ENCODE measurements around the gene APOL5. TPM values are rescaled to one million over a fixed set of nuclear protein-coding genes. Genes with fewer than 3 reads are reported as not detected.

Gene APOL5
- total RNA-seq, 1 experiment from 2014 or later, result not detected

DNA sequence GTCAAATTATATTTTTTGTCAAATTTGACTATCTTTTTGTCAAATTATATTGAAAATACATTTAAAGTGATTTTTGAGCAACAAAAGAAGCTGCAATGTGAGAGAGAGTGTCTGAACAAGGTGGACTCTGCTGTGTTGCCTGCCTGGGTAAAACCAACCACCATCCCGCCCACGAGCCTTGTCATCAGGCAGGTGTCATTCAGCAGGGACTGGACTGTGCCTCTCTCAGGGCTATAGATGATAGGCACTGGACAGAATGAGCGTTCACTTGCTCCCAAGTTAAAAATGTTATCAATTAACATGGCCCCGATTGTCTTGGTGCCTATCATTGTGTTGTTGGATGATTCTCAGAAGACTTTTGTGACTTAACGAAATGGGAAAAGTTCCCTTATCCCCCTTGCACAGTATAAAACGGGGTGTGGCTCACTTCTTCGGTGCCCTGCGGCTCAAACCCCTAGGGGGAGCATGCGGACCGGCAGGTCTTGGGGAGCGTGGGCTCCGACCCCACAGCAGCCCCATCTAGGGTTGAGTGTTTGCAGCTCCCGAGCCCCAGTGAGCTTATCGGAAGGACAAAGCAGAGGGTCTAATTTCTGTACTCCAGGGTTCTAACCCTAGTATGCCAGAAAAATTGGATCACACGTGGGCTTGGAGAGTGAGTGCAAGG, 1.7 kb downstream of the APOL5 start:
- Mint-ChIP-seq H3K27ac (no peak overlapping the region), H3K36me3 (no peaks in the 10 kb centered on the region), H3K4me3 (no peak overlapping the region), H3K27me3 (ENCODE audit: low read depth) (no peaks in the 10 kb centered on the region), H3K9me3 (0 out of 2 replicates have a peak, but pooled peaks cover 3% of the 10 kb centered on the region), H3K4me1 (no peaks in the 10 kb centered on the region)
- DNase-seq (ENCODE audit: low spot score) (peak; percentile 50), ATAC-seq (peak; percentile 91)
- CTCF ChIA-PET, result interaction anchor here (0.7 to 1.0 kb wide), 6 partner anchors 14 to 346 kb away, joined by 3 read pairs; no protein-coding TSS in a partner anchor
- TF ChIP-seq ZNF232 (CRISPR knock-in tag; IDR thresholded peaks at IDR 0.05), result no peak
- TF ChIP-seq ZNF416 (CRISPR knock-in tag; IDR thresholded peaks at IDR 0.05), result no peak
- POLR2A ChIA-PET, result no interaction called here

DNA sequence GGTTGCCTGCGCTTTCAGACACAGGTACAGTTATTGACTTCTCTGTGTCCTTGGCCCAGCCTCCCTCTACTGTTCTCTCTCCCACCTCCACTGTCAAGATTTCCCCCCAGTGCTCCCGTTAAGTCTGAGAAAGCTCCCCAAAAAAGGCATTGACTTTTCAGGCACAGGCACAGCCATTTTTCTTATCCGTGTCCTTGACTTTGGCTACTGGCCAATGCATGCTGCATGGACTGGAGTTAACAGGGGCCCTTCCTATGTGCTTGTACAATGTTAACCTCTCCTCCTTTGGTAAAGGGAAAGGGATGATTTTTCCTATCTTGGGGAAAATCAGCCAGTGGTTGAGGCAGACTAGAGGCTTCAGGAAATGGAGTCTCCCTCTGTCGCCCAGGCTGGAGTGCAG, 4.3 kb downstream of the APOL5 start:
- Mint-ChIP-seq H3K36me3 (no peaks in the 10 kb centered on the region), H3K4me3 (no peak overlapping the region), H3K27ac (no peak overlapping the region), H3K9me3 (0 out of 2 replicates have a peak, but pooled peaks cover 3% of the 10 kb centered on the region), H3K27me3 (ENCODE audit: low read depth) (no peaks in the 10 kb centered on the region), H3K4me1 (no peaks in the 10 kb centered on the region)
- ChIA-PET CTCF (no interaction called here), POLR2A (no interaction called here)
- ATAC-seq (no peak), DNase-seq (ENCODE audit: low spot score) (no peak)
- no peak for TF ChIP-seq RORB (CRISPR knock-in tag; IDR thresholded peaks at IDR 0.05)
- no peak for TF ChIP-seq RELA (CRISPR knock-in tag; IDR thresholded peaks at IDR 0.05; ENCODE audit: borderline replicate concordance)
- TF ChIP-seq, protein P1, sequence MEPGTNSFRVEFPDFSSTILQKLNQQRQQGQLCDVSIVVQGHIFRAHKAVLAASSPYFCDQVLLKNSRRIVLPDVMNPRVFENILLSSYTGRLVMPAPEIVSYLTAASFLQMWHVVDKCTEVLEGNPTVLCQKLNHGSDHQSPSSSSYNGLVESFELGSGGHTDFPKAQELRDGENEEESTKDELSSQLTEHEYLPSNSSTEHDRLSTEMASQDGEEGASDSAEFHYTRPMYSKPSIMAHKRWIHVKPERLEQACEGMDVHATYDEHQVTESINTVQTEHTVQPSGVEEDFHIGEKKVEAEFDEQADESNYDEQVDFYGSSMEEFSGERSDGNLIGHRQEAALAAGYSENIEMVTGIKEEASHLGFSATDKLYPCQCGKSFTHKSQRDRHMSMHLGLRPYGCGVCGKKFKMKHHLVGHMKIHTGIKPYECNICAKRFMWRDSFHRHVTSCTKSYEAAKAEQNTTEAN (CRISPR knock-in tag; IDR thresholded peaks at IDR 0.05), result no peak
- TF ChIP-seq AR (CRISPR knock-in tag; IDR thresholded peaks at IDR 0.05), result no peak
- no peak for TF ChIP-seq CREM (CRISPR knock-in tag; IDR thresholded peaks at IDR 0.05)

DNA sequence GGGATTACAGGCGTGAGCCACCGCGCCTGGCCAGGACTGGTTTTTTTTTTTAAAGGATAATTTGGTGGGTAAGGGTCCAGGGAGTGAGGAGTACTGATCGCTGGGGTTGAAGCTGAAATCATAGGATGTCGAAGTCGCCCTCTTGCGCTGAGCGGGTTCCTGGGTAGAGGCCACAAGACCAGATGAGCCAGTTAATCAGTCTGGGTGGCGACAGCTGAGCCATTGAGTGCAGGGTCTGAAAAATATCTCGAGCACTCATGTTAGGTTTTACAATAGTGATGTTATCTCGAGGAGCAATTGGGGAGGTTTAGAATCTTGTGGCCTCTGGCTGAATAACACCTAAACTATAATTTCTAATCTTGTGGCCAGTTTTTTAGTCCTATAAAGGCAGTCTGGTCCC, 7.8 kb downstream of the APOL5 start:
- H3K4me1 Mint-ChIP-seq, result 0 out of 2 replicates have a peak, but pooled peaks cover 4% of the 10 kb centered on the region
- ChIA-PET POLR2A (no interaction called here), CTCF (no interaction called here)
- no peaks in the 10 kb centered on the region for H3K9me3 Mint-ChIP-seq
- ATAC-seq (no peak), DNase-seq (ENCODE audit: low spot score) (no peak)
- H3K27ac Mint-ChIP-seq, result no peak overlapping the region
- TF ChIP-seq ELF4 (CRISPR knock-in tag; IDR thresholded peaks at IDR 0.05; ENCODE audit: low read depth) (no peak), ETV6 (CRISPR knock-in tag; IDR thresholded peaks at IDR 0.05) (no peak), ZNF512 (CRISPR knock-in tag; IDR thresholded peaks at IDR 0.05; ENCODE audit: borderline replicate concordance) (no peak), FOXJ3 (CRISPR knock-in tag; IDR thresholded peaks at IDR 0.05; ENCODE audit: borderline replicate concordance) (no peak), HMGXB4 (CRISPR knock-in tag; IDR thresholded peaks at IDR 0.05) (no peak), ZNF396 (CRISPR knock-in tag; IDR thresholded peaks at IDR 0.05; ENCODE audit: borderline replicate concordance) (no peak), ZBTB21 (CRISPR knock-in tag; IDR thresholded peaks at IDR 0.05; ENCODE audit: borderline replicate concordance) (no peak), ESRRA (CRISPR knock-in tag; IDR thresholded peaks at IDR 0.05; ENCODE audit: borderline replicate concordance) (no peak), TCF7 (CRISPR knock-in tag; IDR thresholded peaks at IDR 0.05; ENCODE audit: low read depth) (no peak), JAZF1 (CRISPR knock-in tag; IDR thresholded peaks at IDR 0.05) (no peak), CREB1 (CRISPR knock-in tag; IDR thresholded peaks at IDR 0.05) (no peak), SMAD3 (CRISPR knock-in tag; IDR thresholded peaks at IDR 0.05; ENCODE audit: borderline replicate concordance) (no peak), SP1 (CRISPR knock-in tag; conservative IDR thresholded peaks at IDR 0.05) (no peak), ZNF416 (CRISPR knock-in tag; IDR thresholded peaks at IDR 0.05) (no peak)
- TF ChIP-seq, protein P1 (CRISPR knock-in tag; IDR thresholded peaks at IDR 0.05), result no peak
- no peak overlapping the region for H3K4me3 Mint-ChIP-seq
- no peaks in the 10 kb centered on the region for H3K27me3 Mint-ChIP-seq (ENCODE audit: low read depth)
- H3K36me3 Mint-ChIP-seq, result no peaks in the 10 kb centered on the region
